Measurements from ENCODE around the gene UNC5CL. TPM values are rescaled to one million over a fixed set of nuclear protein-coding genes. Genes with fewer than 3 reads are reported as not detected.

Gene UNC5CL
- total and polyA plus RNA-seq, 2 of the 8 experiments (the other 6 are each of a cell fraction or from before 2014, with no cell fraction given): 1.3 to 1.7 TPM

- Histone ChIP-seq H3K27me3 (replicated peaks in 1 of 4; ENCODE audit: control insufficient read depth in 3 of 4, extremely low read depth in 1 of 4, insufficient read depth in 3 of 4, low read length in 3 of 4) (no peaks in the 10 kb centered on the region), H3K9me3 (ENCODE audit: insufficient read depth in 2 of 2, low read depth in 1 of 2, low read length in 1 of 2) (no peaks in the 10 kb centered on the region), H2BK20ac (ENCODE audit: low read length) (no peak overlapping the region), H3K79me1 (ENCODE audit: low read depth, low read length) (no peaks in the 10 kb centered on the region), H3K56ac (replicated peaks; ENCODE audit: insufficient read length, low read depth, low read length) (no peak overlapping the region), H2BK120ac (replicated peaks; ENCODE audit: low read depth, low read length) (no peak overlapping the region), H3K4me2 (ENCODE audit: insufficient read depth in 1 of 2, low read depth in 2 of 2, low read length in 2 of 2) (no peak overlapping the region), H4K8ac (ENCODE audit: extremely low read depth, insufficient read depth, low read length) (no peak overlapping the region), H3K23ac (ENCODE audit: insufficient read length) (no peak overlapping the region), H3K4ac (replicated peaks; ENCODE audit: insufficient read length, low read depth, low read length) (no peak overlapping the region), H3K4me3 (ENCODE audit: extremely low read depth in 1 of 4, insufficient read depth in 2 of 4, low read depth in 3 of 4, low read length in 4 of 4) (no peak overlapping the region), H4K5ac (ENCODE audit: insufficient read length, low read depth, low read length) (no peak overlapping the region), H2AFZ (ENCODE audit: low read length) (no peak overlapping the region), H4K91ac (replicated peaks; ENCODE audit: insufficient read length, low read length) (no peak overlapping the region), H4K20me1 (replicated peaks in 1 of 2; ENCODE audit: control insufficient read depth in 1 of 2, insufficient read depth in 2 of 2, low read length in 2 of 2) (no peaks in the 10 kb centered on the region), H3K14ac (ENCODE audit: insufficient read length) (no peak overlapping the region), H3K4me1 (replicated peaks in 1 of 4; ENCODE audit: control insufficient read depth in 3 of 4, insufficient read depth in 4 of 4, low read length in 3 of 4) (no peaks in the 10 kb centered on the region; a peak in 1 of 7 replicates), H2BK15ac (ENCODE audit: low read length) (no peak overlapping the region), H2BK5ac (ENCODE audit: low read depth, low read length) (no peak overlapping the region), H2BK12ac (ENCODE audit: low read depth, low read length) (no peak overlapping the region), H3K23me2 (ENCODE audit: low read depth, low read length) (no peaks in the 10 kb centered on the region), H3K9ac (replicated peaks in 1 of 4; ENCODE audit: extremely low read depth in 1 of 4, low read depth in 3 of 4, low read length in 3 of 4) (no peak overlapping the region), H3K18ac (ENCODE audit: extremely low read depth, low read length) (no peak overlapping the region), H3K36me3 (ENCODE audit: control insufficient read depth in 2 of 4, insufficient read depth in 4 of 4, low read length in 3 of 4) (peaks cover 4 to 14% (median 7%) of the 10 kb centered on the region in 4 experiments; a peak in 7 of 8 replicates), H3K79me2 (ENCODE audit: control insufficient read depth in 1 of 2, insufficient read depth in 2 of 2, low read length in 2 of 2) (no peaks in the 10 kb centered on the region), H3K27ac (ENCODE audit: low read depth, low read length) (no peak overlapping the region), H2AK5ac (ENCODE audit: low read depth, low read length) (no peak overlapping the region)
- ChIA-PET POLR2A (ENCODE audit: partially characterized antibody) (interaction anchor here (0.8 kb wide), 1 partner anchor 13 kb away, joined by 3 read pairs; no protein-coding TSS in a partner anchor), CTCF (ENCODE audit: partially characterized antibody) (interaction anchor here (1.1 to 2.4 kb wide), 5 partner anchors 9 to 32 kb away, joined by 4 to 14 read pairs (median 6); partner anchors contain the start of gene UNC5CL)
- DNase-seq (ENCODE audit: low read depth in 1 of 2, low spot score in 2 of 2) (no peak), FAIRE-seq (no peak)
- 94% methylated on average over 1 of the region's 1 CpG; no CpG with 5 or more reads in 1 of the 2 experiments for WGBS, 2 experiments (ENCODE audit: extremely low coverage in 1 of 2, insufficient coverage in 1 of 2, insufficient read length in 1 of 2, insufficient replicate concordance in 2 of 2, low coverage in 1 of 2, low lambda C conversion rate in 2 of 2, missing lambda C conversion rate in 1 of 2)
- TF ChIP-seq KDM4A (IDR thresholded peaks at IDR 0.05; ENCODE audit: low read depth, low read length, severe bottlenecking) (no peak), SIX5 (IDR thresholded peaks at IDR 0.05; ENCODE audit: low read depth, low read length) (no peak), ATF3 (IDR thresholded peaks at IDR 0.05; ENCODE audit: insufficient read depth, low read depth, low read length) (no peak), GTF2F1 (IDR thresholded peaks at IDR 0.05; ENCODE audit: borderline replicate concordance, low read depth, low read length) (no peak), POU5F1 (IDR thresholded peaks at IDR 0.05; ENCODE audit: low read depth, low read length) (no peak), JUN (IDR thresholded peaks at IDR 0.05; ENCODE audit: low read depth, low read length) (no peak), HDAC6 (IDR thresholded peaks at IDR 0.05; ENCODE audit: low read depth, low read length) (no peak), SUZ12 (IDR thresholded peaks at IDR 0.05; ENCODE audit: low read length) (no peak), NRF1 (IDR thresholded peaks at IDR 0.05; ENCODE audit: low read depth, low read length) (no peak), EZH2 (IDR thresholded peaks at IDR 0.05; ENCODE audit: low read depth, low read length, severe bottlenecking) (no peak), CBX8 (IDR thresholded peaks at IDR 0.05; ENCODE audit: borderline replicate concordance, low read depth, low read length) (no peak), TBP (IDR thresholded peaks at IDR 0.05; ENCODE audit: low read depth, low read length) (no peak), CREB1 (IDR thresholded peaks at IDR 0.05) (no peak), KDM1A (IDR thresholded peaks at IDR 0.05; ENCODE audit: borderline replicate concordance, low read length) (no peak)
Measured at GRCh38 chr6:41059556-41059955, 20.5 kb upstream of the UNC5CL start.

Data from H1 (cell line).